ENCODE data around the gene TRIM17. TPM values are rescaled to one million over a fixed set of nuclear protein-coding genes. Genes with fewer than 3 reads are reported as not detected.

TRIM17 gene
- total and polyA plus RNA-seq, 2 experiments from 2014 or later: 0.86 to 1.1 TPM

DNA sequence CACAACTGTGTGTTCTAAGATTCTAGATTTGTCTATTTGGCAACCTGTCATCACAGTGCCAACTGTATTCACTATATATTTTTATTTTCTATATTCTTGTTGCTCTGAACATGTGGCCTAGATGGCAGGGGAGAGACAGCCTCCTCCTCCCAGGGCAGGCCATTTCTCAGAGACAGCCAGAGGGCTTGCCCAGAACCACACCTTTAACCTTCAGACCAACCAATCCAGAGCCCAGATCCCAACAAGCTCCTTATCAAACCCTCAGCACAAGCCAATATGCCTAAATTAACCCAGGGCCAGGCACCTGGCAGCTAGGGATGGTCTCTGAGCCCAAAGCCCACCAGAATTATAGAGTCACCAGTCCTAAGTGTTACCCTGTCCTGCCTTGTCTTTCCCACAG is 29.3 kb downstream of the TRIM17 start:
- Mint-ChIP-seq H3K27me3 (ENCODE audit: insufficient read depth, low read depth, poor library complexity) (peaks cover 8% of the 10 kb centered on the region), H3K4me3 (no peak overlapping the region), H3K4me1 (no peaks in the 10 kb centered on the region), H3K36me3 (ENCODE audit: low read depth) (no peaks in the 10 kb centered on the region), H3K27ac (no peak overlapping the region), H3K9me3 (no peaks in the 10 kb centered on the region)
- no peaks in the 10 kb centered on the region for H3K4me1 ChIP-seq (ENCODE audit: insufficient read depth)
- H3K36me3 ChIP-seq (ENCODE audit: insufficient read depth): no peaks in the 10 kb centered on the region
- no peaks in the 10 kb centered on the region; the same call in 1 of the 2 replicates for H4K20me1 ChIP-seq (replicated peaks; ENCODE audit: insufficient read depth)
- no peaks in the 10 kb centered on the region for H3K9me2 ChIP-seq (ENCODE audit: insufficient read depth)
- no peak for DNase-seq (ENCODE audit: low spot score)
- H2AFZ ChIP-seq: no peak overlapping the region
- no peak overlapping the region for H3K27ac ChIP-seq (ENCODE audit: low read depth)
- peaks cover 20% of the 10 kb centered on the region for H3K27me3 ChIP-seq (ENCODE audit: insufficient read depth)
- no peaks in the 10 kb centered on the region for H3F3A ChIP-seq (replicated peaks; ENCODE audit: low read depth)
- H3K4me2 ChIP-seq: no peak overlapping the region
- H3K4me3 ChIP-seq: no peak overlapping the region
- peak; percentile 41 for ATAC-seq
- no peaks in the 10 kb centered on the region for H3K79me2 ChIP-seq (replicated peaks; ENCODE audit: insufficient read depth)
- TF ChIP-seq POLR2AphosphoS5 (IDR thresholded peaks at IDR 0.05; ENCODE audit: low read depth) (no peak), ZNF114 (CRISPR knock-in tag; IDR thresholded peaks at IDR 0.05) (no peak), EZH2phosphoT487 (IDR thresholded peaks at IDR 0.05; ENCODE audit: unreplicated experiment) (no peak), EZH2 (IDR thresholded peaks at IDR 0.05; ENCODE audit: low read depth, unreplicated experiment) (no peak), ZNF331 (CRISPR knock-in tag; IDR thresholded peaks at IDR 0.05; ENCODE audit: low read depth) (no peak), STAT1 (IDR thresholded peaks at IDR 0.05; ENCODE audit: unreplicated experiment) (no peak), JUNB (IDR thresholded peaks at IDR 0.05; ENCODE audit: unreplicated experiment) (no peak), CREB1 (CRISPR knock-in tag; IDR thresholded peaks at IDR 0.05; ENCODE audit: low read depth) (no peak), NANOG (IDR thresholded peaks at IDR 0.05; ENCODE audit: borderline replicate concordance) (no peak)
- TF ChIP-seq, protein P1, sequence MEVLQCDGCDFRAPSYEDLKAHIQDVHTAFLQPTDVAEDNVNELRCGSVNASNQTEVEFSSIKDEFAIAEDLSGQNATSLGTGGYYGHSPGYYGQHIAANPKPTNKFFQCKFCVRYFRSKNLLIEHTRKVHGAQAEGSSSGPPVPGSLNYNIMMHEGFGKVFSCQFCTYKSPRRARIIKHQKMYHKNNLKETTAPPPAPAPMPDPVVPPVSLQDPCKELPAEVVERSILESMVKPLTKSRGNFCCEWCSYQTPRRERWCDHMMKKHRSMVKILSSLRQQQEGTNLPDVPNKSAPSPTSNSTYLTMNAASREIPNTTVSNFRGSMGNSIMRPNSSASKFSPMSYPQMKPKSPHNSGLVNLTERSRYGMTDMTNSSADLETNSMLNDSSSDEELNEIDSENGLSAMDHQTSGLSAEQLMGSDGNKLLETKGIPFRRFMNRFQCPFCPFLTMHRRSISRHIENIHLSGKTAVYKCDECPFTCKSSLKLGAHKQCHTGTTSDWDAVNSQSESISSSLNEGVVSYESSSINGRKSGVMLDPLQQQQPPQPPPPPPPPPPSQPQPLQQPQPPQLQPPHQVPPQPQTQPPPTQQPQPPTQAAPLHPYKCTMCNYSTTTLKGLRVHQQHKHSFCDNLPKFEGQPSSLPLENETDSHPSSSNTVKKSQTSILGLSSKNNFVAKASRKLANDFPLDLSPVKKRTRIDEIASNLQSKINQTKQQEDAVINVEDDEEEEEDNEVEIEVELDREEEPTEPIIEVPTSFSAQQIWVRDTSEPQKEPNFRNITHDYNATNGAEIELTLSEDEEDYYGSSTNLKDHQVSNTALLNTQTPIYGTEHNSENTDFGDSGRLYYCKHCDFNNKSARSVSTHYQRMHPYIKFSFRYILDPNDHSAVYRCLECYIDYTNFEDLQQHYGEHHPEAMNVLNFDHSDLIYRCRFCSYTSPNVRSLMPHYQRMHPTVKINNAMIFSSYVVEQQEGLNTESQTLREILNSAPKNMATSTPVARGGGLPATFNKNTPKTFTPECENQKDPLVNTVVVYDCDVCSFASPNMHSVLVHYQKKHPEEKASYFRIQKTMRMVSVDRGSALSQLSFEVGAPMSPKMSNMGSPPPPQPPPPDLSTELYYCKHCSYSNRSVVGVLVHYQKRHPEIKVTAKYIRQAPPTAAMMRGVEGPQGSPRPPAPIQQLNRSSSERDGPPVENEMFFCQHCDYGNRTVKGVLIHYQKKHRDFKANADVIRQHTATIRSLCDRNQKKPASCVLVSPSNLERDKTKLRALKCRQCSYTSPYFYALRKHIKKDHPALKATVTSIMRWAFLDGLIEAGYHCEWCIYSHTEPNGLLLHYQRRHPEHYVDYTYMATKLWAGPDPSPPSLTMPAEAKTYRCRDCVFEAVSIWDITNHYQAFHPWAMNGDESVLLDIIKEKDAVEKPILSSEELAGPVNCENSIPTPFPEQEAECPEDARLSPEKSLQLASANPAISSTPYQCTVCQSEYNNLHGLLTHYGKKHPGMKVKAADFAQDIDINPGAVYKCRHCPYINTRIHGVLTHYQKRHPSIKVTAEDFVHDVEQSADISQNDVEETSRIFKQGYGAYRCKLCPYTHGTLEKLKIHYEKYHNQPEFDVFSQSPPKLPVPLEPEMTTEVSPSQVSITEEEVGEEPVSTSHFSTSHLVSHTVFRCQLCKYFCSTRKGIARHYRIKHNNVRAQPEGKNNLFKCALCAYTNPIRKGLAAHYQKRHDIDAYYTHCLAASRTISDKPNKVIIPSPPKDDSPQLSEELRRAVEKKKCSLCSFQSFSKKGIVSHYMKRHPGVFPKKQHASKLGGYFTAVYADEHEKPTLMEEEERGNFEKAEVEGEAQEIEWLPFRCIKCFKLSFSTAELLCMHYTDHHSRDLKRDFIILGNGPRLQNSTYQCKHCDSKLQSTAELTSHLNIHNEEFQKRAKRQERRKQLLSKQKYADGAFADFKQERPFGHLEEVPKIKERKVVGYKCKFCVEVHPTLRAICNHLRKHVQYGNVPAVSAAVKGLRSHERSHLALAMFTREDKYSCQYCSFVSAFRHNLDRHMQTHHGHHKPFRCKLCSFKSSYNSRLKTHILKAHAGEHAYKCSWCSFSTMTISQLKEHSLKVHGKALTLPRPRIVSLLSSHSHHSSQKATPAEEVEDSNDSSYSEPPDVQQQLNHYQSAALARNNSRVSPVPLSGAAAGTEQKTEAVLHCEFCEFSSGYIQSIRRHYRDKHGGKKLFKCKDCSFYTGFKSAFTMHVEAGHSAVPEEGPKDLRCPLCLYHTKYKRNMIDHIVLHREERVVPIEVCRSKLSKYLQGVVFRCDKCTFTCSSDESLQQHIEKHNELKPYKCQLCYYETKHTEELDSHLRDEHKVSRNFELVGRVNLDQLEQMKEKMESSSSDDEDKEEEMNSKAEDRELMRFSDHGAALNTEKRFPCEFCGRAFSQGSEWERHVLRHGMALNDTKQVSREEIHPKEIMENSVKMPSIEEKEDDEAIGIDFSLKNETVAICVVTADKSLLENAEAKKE (CRISPR knock-in tag; IDR thresholded peaks at IDR 0.05): no peak
- TF ChIP-seq, protein P2, sequence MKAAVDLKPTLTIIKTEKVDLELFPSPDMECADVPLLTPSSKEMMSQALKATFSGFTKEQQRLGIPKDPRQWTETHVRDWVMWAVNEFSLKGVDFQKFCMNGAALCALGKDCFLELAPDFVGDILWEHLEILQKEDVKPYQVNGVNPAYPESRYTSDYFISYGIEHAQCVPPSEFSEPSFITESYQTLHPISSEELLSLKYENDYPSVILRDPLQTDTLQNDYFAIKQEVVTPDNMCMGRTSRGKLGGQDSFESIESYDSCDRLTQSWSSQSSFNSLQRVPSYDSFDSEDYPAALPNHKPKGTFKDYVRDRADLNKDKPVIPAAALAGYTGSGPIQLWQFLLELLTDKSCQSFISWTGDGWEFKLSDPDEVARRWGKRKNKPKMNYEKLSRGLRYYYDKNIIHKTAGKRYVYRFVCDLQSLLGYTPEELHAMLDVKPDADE (IDR thresholded peaks at IDR 0.05): no peak
- TF ChIP-seq, protein P3, sequence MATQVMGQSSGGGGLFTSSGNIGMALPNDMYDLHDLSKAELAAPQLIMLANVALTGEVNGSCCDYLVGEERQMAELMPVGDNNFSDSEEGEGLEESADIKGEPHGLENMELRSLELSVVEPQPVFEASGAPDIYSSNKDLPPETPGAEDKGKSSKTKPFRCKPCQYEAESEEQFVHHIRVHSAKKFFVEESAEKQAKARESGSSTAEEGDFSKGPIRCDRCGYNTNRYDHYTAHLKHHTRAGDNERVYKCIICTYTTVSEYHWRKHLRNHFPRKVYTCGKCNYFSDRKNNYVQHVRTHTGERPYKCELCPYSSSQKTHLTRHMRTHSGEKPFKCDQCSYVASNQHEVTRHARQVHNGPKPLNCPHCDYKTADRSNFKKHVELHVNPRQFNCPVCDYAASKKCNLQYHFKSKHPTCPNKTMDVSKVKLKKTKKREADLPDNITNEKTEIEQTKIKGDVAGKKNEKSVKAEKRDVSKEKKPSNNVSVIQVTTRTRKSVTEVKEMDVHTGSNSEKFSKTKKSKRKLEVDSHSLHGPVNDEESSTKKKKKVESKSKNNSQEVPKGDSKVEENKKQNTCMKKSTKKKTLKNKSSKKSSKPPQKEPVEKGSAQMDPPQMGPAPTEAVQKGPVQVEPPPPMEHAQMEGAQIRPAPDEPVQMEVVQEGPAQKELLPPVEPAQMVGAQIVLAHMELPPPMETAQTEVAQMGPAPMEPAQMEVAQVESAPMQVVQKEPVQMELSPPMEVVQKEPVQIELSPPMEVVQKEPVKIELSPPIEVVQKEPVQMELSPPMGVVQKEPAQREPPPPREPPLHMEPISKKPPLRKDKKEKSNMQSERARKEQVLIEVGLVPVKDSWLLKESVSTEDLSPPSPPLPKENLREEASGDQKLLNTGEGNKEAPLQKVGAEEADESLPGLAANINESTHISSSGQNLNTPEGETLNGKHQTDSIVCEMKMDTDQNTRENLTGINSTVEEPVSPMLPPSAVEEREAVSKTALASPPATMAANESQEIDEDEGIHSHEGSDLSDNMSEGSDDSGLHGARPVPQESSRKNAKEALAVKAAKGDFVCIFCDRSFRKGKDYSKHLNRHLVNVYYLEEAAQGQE (IDR thresholded peaks at IDR 0.05; ENCODE audit: unreplicated experiment): no peak
- TF ChIP-seq, protein P4, sequence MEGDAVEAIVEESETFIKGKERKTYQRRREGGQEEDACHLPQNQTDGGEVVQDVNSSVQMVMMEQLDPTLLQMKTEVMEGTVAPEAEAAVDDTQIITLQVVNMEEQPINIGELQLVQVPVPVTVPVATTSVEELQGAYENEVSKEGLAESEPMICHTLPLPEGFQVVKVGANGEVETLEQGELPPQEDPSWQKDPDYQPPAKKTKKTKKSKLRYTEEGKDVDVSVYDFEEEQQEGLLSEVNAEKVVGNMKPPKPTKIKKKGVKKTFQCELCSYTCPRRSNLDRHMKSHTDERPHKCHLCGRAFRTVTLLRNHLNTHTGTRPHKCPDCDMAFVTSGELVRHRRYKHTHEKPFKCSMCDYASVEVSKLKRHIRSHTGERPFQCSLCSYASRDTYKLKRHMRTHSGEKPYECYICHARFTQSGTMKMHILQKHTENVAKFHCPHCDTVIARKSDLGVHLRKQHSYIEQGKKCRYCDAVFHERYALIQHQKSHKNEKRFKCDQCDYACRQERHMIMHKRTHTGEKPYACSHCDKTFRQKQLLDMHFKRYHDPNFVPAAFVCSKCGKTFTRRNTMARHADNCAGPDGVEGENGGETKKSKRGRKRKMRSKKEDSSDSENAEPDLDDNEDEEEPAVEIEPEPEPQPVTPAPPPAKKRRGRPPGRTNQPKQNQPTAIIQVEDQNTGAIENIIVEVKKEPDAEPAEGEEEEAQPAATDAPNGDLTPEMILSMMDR (conservative IDR thresholded peaks at IDR 0.05; ENCODE audit: low read depth in 2 of 2): no peak
